ENCODE data around the gene MYBPH. TPM values are rescaled to one million over a fixed set of nuclear protein-coding genes. Genes with fewer than 3 reads are reported as not detected.

Gene MYBPH
- total RNA-seq, 1 experiment from 2014 or later, result 25.9 TPM

DNA sequence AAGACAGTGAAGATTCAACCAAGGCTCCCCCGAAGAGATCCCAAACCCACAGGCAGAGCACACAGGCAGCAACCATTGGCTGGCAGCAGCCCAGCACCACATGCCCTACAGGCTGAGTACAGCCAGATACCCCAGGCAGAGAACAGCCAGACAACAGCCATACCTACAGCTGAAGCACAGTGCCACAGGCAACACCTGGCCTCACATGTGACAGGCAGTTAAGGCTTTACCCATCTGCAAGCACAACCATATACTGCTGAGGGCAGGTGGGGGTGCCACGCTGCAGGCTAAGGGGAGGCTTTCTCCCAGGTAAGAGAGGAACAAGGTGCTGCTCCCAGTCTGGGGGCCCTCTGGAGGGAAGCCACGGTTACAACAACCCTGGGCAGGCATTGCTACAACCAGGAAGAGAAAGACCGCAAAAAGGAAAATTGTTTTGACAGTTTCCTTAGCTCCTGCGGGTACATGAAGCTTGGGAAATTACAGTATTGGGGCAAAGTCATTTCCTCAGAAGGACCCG lies 41.6 kb upstream of the MYBPH start:
- DNase-seq, result peak; percentile 64 to 68

DNA sequence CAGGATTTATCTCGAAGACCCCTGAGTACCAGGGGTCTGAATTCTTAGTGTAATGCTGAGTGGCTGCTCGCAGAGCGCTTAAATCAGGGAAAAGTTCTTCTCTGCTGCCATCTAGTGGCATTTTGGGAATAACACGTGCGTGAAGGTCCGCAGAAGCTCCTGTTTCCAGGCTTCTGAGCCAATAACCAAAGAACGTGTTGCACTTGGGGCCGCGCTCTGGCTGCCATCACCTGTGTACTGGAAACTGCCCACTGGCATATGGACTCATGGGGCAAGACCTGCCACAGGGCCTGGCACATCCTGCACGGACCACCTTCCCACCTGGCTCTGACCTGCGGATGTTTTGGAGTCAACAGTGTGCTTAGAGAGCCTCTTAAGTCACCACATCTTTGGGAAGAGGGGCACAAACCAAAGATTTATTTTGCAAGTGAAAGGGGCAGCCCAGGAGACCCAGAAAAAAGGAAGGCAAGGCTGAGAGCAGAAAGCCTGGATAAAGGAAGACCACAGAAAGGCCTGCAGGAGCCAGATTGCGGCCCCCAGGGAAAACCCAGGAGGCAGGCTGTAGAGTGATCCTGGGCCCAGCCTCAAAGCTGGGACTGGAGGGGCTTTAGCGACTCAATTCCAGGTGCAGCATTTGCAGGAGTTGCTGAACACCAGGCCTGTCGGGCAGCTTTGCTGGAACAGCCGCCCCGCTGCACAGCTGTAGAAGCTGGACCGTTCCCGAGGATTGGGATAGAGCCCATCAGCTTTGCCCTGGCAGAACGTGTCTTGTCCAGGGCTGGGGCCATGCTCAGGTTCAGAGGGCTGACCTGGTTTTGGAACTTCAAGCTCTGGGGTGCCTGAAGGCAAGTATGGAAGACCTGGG lies 40.9 kb upstream of the MYBPH start:
- intact Hi-C loops (cut with micrococcal nuclease; ENCODE audit: unreplicated experiment), result loop anchor here (1.0 to 2.0 kb wide), 7 partner anchors 28 to 177 kb away; no protein-coding TSS in a partner anchor
- Histone ChIP-seq H3K4me3 (ENCODE audit: low read depth, low read length) (no peak overlapping the region), H3K4me1 (peaks cover 38% of the 10 kb centered on the region), H3K36me3 (ENCODE audit: control insufficient read depth, insufficient read depth, low read length) (no peaks in the 10 kb centered on the region), H3K9me3 (no peaks in the 10 kb centered on the region), H3K27me3 (replicated peaks; ENCODE audit: control insufficient read depth, insufficient read depth, low read length) (no peaks in the 10 kb centered on the region)
- POLR2A ChIA-PET, result interaction anchor here (0.5 kb wide), 1 partner anchor 89 kb away, joined by 5 read pairs; no protein-coding TSS in a partner anchor
- Mint-ChIP-seq H3K4me1 (ENCODE audit: low read depth, unreplicated experiment) (peaks cover 34% of the 10 kb centered on the region), H3K4me3 (ENCODE audit: unreplicated experiment) (no peak overlapping the region), H3K27ac (ENCODE audit: unreplicated experiment) (peak overlapping the region; percentile 72), H3K27me3 (ENCODE audit: insufficient read depth, unreplicated experiment) (no peaks in the 10 kb centered on the region), H3K36me3 (ENCODE audit: insufficient read depth, unreplicated experiment) (no peaks in the 10 kb centered on the region), H3K9me3 (ENCODE audit: unreplicated experiment) (no peaks in the 10 kb centered on the region)
- BruUV-seq (replicated peaks), result no TSS peak
- TF ChIP-seq, protein P1, sequence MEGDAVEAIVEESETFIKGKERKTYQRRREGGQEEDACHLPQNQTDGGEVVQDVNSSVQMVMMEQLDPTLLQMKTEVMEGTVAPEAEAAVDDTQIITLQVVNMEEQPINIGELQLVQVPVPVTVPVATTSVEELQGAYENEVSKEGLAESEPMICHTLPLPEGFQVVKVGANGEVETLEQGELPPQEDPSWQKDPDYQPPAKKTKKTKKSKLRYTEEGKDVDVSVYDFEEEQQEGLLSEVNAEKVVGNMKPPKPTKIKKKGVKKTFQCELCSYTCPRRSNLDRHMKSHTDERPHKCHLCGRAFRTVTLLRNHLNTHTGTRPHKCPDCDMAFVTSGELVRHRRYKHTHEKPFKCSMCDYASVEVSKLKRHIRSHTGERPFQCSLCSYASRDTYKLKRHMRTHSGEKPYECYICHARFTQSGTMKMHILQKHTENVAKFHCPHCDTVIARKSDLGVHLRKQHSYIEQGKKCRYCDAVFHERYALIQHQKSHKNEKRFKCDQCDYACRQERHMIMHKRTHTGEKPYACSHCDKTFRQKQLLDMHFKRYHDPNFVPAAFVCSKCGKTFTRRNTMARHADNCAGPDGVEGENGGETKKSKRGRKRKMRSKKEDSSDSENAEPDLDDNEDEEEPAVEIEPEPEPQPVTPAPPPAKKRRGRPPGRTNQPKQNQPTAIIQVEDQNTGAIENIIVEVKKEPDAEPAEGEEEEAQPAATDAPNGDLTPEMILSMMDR (IDR thresholded peaks at IDR 0.05; ENCODE audit: insufficient read depth in 1 of 2, low read depth in 1 of 2, low read length in 1 of 2, severe bottlenecking in 1 of 2, unreplicated experiment in 1 of 2), result peak; percentile 65 to 84
- CTCF ChIA-PET, result interaction anchor here (0.6 to 4.5 kb wide), 32 partner anchors 8 to 195 kb away, joined by 3 to 131 read pairs (median 3); partner anchors contain the start of gene ADORA1
- peak; percentile 59 to 80 for DNase-seq

More for the DNA sequence above, 41.6 kb upstream of the MYBPH start:
- BruUV-seq (replicated peaks), result no TSS peak
- H3K27me3 Mint-ChIP-seq (ENCODE audit: insufficient read depth, unreplicated experiment), result no peaks in the 10 kb centered on the region
- ChIA-PET POLR2A (no interaction called here), CTCF (interaction anchor here (0.8 to 4.5 kb wide), 12 partner anchors 17 to 178 kb away, joined by 3 to 131 read pairs (median 6); partner anchors contain the start of gene ADORA1)
- TF ChIP-seq, protein P1 (IDR thresholded peaks at IDR 0.05; ENCODE audit: insufficient read depth in 1 of 2, low read depth in 1 of 2, low read length in 1 of 2, severe bottlenecking in 1 of 2, unreplicated experiment in 1 of 2), result peak; percentile 48 to 73
- Histone ChIP-seq H3K9me3 (no peaks in the 10 kb centered on the region), H3K27me3 (replicated peaks; ENCODE audit: control insufficient read depth, insufficient read depth, low read length) (no peaks in the 10 kb centered on the region), H3K4me3 (ENCODE audit: low read depth, low read length) (no peak overlapping the region), H3K36me3 (ENCODE audit: control insufficient read depth, insufficient read depth, low read length) (no peaks in the 10 kb centered on the region), H3K4me1 (peaks cover 32% of the 10 kb centered on the region)
- no peaks in the 10 kb centered on the region for H3K9me3 Mint-ChIP-seq (ENCODE audit: unreplicated experiment)
- no peak overlapping the region for H3K27ac Mint-ChIP-seq (ENCODE audit: unreplicated experiment)
- H3K4me3 Mint-ChIP-seq (ENCODE audit: unreplicated experiment), result no peak overlapping the region
- peaks cover 34% of the 10 kb centered on the region for H3K4me1 Mint-ChIP-seq (ENCODE audit: low read depth, unreplicated experiment)
- no peaks in the 10 kb centered on the region for H3K36me3 Mint-ChIP-seq (ENCODE audit: insufficient read depth, unreplicated experiment)
- intact Hi-C loops (cut with micrococcal nuclease; ENCODE audit: unreplicated experiment), result loop anchor here (2.0 kb wide), 1 partner anchor 28 kb away; no protein-coding TSS in a partner anchor

DNA sequence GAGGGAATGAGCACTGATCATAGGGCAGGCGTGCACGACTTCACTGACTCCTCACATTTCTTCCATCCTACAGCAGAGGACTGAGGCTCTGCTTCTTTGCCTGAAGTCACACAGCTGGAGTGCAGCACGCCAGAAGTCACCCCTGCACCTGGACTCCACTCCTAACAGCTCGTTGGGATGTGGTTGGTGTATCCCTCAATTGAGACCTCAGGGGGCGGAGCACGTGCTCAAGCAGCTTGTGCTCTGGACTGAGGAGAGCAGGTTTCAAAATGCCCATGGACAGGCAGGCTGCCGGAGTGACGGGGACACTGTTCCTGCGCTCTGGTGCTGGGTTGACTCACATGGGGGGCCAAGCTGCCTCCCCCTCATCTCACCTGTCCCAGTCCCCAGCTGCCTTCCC lies 39.9 kb upstream of the MYBPH start:
- Histone ChIP-seq H3K27me3 (replicated peaks; ENCODE audit: control insufficient read depth, insufficient read depth, low read length) (no peaks in the 10 kb centered on the region), H3K9me3 (no peaks in the 10 kb centered on the region), H3K4me1 (peaks cover 48% of the 10 kb centered on the region), H3K4me3 (ENCODE audit: low read depth, low read length) (no peak overlapping the region), H3K36me3 (ENCODE audit: control insufficient read depth, insufficient read depth, low read length) (no peaks in the 10 kb centered on the region)
- H3K9me3 Mint-ChIP-seq (ENCODE audit: unreplicated experiment), result no peaks in the 10 kb centered on the region
- H3K27me3 Mint-ChIP-seq (ENCODE audit: insufficient read depth, unreplicated experiment), result no peaks in the 10 kb centered on the region
- H3K27ac Mint-ChIP-seq (ENCODE audit: unreplicated experiment), result peak overlapping the region; percentile 72
- ChIA-PET POLR2A (interaction anchor here (0.5 to 0.8 kb wide), 2 partner anchors 27 to 88 kb away, joined by 3 to 5 read pairs; no protein-coding TSS in a partner anchor), CTCF (interaction anchor here (0.6 to 4.5 kb wide), 29 partner anchors 9 to 194 kb away, joined by 3 to 131 read pairs (median 3); partner anchors contain the start of gene ADORA1)
- no TSS peak for BruUV-seq (replicated peaks)
- no peaks in the 10 kb centered on the region for H3K36me3 Mint-ChIP-seq (ENCODE audit: insufficient read depth, unreplicated experiment)
- H3K4me1 Mint-ChIP-seq (ENCODE audit: low read depth, unreplicated experiment), result peaks cover 42% of the 10 kb centered on the region
- TF ChIP-seq, protein P1 (IDR thresholded peaks at IDR 0.05; ENCODE audit: insufficient read depth in 1 of 2, low read depth in 1 of 2, low read length in 1 of 2, severe bottlenecking in 1 of 2, unreplicated experiment in 1 of 2), result no peak
- no peak overlapping the region for H3K4me3 Mint-ChIP-seq (ENCODE audit: unreplicated experiment)
- peak in 1 of 2 experiments; percentile 24 for DNase-seq
- intact Hi-C loops (cut with micrococcal nuclease; ENCODE audit: unreplicated experiment), result no loop called here

All from Caco-2 (cell line).